GM19467 (cell line): ENCODE data around the gene ADAMTSL3.
"Not testable (repeated sequence)": the region's sequence is repeated elsewhere in the genome, so short reads cannot be mapped to it uniquely, and the experiment has no call there.

ENCODE experiments used
- ATAC-seq: cut with Tn5 transposase; IDR thresholded peaks from one replicate; pipeline ENCODE4 v1.9.1; 2021; ENCODE audit warnings: mild to moderate bottlenecking, moderate library complexity; ENCODE audit not compliant: unreplicated experiment

Gene ADAMTSL3

DNA sequence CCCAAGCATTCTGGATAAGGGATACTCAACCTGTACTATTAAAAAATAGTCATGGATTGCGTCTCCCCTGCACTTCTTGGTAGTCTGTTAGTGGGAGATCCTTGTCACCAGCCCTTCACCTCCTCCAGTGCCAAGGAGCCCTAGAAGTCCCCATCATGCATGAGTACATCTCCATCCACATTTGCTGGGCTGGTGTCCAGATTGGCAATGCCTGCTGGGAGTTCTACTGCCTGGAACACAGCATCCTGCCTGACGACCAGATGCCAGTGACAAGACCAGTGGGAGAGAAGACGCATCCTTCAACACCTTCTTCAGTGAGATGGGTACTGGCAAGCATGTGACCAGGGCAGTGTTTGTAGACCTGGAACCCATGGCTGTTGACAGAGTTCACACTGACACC, 85.7 kb downstream of the ADAMTSL3 start:
- no peak for ATAC-seq

DNA sequence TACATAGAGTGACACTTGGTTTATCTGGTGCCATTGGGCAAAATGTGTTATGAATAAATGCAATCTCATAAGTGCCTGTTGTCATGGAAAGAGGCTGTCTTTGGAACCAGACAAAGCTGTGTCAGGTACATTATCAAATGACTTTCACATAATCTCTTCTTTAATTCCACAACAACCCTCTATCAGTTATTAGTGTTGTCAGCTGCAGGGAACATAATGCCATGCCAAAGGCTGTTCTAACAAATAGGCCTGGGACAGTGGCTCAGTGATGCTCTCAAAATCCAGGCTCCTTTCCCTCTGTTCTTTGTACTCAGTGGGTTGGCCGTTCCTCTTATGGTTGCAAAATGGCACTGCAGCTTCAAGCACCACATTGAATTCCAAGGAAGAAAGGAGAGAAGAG, 91.8 kb downstream of the ADAMTSL3 start:
- ATAC-seq = no peak

GRCh38 chr15:83746231-83746630, 92.3 kb downstream of the ADAMTSL3 start:
- ATAC-seq = no peak

DNA sequence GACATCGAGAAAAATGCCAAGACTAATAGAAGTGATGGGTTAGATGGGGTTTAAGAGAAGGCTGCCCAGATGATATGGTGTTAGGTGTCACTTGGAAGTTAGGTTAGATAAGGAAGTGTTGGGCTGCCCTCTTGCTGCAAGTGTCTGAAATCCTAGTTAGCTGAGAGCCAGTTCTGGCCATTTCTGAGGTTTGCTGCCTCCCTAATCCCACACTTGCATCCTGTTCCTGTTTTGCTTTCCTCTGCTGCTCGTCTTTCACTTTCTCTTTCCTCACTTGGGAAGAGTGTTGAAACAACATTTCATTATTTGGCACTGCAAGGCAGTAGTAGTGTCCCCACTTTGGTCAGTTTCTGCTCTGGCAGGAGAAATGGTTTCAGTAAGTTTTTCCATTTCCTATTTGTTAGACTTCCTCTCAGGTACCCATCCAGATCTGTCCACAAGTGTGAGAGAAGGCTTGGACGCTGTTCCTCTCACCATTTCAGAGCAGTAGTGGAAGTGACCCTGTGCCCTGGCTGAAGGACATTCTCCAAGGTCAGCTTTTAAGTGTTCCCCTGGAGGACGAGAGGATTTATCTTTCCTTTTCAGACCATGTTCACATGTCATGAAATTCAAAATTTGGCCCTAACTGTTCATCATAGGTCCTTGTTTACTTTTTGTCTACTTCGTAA, 93.3 kb downstream of the ADAMTSL3 start:
- no peak for ATAC-seq

GRCh38 chr15:83747718-83748110, 93.8 kb downstream of the ADAMTSL3 start:
- ATAC-seq = no peak

DNA sequence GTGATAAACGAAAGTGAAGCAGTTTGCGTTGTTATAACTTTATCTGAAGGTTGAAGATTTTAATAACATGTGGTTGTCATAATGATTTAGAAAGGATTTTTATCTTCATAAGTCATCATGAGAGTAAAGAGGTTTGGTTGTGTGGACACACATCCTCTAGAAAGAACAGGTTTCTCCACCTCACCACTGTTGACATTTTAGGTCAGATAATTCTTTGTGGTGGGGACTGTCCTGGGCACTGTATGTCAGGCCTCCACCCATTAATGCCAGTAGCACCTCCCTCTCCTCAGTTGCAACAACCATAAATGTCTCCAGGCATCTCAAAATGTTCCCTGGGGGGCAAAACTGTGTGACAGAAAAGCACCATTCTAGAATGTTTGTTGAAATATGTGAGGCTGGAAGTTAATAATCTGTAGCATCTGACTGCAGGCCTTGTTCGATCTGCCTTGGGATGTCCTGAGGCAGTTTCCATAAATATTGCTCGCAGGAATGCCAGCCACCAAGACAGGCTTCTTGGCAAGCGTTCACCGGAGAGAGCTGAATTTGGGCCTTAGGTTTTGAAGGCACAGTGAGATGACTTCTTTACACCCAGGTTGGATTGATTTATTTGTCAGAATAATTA, 100.1 kb downstream of the ADAMTSL3 start:
- no peak for ATAC-seq

DNA sequence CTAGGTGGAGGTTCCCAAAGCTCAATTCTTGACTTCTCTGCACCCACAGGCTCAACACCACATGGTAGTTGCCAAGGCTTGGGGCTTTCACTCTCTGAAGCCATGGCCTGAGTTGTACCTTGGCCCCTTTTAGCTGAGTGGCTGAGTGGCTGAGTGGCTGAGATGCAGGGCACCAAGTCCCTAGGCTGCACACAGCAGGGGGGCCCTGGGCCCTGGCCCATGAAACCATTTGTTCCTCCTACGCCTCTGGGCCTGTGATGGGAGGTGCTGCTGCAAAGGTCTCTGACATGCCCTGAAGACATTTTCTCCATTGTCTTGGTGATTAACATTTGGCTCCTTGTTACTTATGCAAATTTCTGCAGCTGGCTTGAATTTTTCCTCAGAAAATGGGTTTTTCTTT, 103.4 kb downstream of the ADAMTSL3 start:
- not testable (repeated sequence) for ATAC-seq

DNA sequence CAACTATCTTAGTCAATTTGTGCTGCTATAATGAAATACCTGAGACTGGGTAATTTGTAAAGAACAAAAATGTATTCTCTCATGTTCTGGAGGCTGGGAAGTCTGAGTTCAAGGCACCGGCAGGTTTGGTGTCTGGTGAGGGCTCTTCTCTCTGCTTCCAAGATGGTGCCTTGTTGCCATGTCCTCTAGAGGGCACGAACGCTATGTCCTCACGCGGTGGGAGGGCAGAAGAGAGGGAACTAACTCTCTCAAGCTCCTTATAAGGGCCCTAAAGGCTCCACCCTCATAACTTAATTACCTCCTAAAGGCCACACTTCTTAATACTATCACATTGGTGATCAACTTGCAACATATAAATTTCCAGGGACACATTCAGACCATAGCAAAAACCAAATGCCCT, 108.4 kb downstream of the ADAMTSL3 start:
- ATAC-seq = no peak

GRCh38 chr15:83764201-83764838, 110.4 kb downstream of the ADAMTSL3 start:
- ATAC-seq = no peak

DNA sequence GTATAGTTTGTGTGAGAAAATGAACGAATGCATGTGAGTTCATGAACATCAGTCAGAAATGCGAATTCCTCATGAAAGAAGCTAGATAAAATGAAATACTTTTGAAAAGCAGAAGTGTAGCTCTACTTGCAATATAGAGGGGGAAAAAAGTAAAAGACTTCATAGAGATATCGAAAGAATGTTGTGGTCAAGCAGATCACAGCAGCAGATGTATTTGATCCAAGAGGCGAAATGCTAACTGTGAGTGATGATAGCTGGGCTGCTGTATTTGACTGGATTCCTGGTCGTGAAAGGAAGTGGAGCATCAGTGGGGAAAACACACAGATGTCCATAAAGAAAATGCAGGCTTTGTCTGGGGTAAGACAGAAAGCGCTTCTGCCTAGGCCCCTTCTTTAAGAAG, 112.4 kb downstream of the ADAMTSL3 start:
- no peak for ATAC-seq

DNA sequence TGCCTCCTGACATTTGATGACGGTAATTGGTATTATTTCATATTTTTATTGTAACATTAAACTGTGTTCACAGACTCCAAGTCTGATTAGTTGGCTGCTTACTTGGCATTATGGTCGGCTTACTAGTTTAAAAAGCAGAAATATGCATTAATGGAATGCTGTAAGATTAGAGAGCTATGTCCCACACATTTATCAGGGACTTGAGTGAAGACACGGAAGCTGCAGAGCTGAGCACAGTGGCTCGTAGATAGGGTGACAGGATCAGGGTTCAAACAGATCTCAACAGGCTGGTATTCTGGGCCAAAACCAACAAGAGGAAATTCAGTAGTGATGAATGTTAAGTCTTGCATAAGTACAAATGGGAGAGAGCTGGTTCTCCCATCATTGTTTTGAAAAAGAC, 113.8 kb downstream of the ADAMTSL3 start:
- ATAC-seq = no peak

GRCh38 chr15:83769411-83769999, 115.6 kb downstream of the ADAMTSL3 start:
- no peak for ATAC-seq

DNA sequence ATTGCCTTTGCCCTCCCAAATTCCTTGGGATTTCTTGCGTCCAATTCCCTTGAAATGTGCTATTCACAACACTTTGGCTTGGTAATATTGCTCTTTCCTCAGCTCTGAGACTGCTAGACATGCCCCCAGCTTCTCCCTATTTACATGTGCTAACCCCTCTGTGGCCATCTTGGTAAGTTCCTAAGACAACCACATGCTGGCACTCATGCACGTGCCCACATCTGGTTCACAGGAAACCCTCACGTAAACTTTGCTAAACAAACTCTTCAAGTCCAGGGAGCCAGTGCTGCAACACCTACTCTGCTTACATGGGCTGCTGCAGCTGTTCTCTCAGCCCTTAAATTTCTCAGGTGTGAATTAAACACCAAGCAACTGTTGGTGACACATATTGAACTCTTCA, 121.8 kb downstream of the ADAMTSL3 start:
- no peak for ATAC-seq

GRCh38 chr15:83776986-83777385, 123.1 kb downstream of the ADAMTSL3 start:
- no peak for ATAC-seq

DNA sequence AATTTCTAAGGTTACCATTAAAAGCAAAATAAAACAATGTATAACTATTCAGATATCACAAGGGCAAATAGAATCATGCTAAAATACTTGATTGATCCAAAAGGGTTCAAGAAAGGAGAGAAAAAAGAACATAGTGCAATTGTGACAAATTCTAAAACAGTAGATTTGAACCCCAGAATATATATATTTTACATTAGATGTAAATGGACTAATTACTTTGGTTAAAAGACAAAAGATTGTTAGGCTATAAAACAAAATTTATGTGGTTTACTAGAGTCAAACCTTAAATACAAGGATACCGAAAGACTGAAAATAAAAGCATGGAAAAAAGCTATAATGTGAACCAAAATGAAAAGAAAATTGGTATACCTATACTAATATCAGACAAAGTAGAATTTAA, 129.3 kb downstream of the ADAMTSL3 start:
- no peak for ATAC-seq

- no peak for ATAC-seq
Observed at GRCh38 chr15:83784975-83785374, 131.1 kb downstream of the ADAMTSL3 start.

DNA sequence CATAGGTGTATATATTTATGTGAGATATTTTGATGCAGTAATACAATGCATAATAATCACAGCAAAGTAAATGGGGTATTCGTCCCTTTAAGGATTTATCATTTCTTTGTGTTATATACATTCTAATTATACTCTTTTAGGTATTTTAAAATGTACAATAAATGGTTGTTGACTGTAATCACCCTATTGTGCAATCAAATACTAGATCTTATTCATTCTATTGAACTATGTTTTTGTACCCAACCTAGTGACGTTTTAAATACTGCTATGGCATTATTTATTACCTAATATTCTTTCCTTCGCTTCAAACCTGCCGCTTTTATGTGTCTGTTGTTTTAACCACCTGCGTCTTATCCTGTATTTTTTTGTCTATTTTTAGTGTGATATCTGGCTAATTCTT, 132.4 kb downstream of the ADAMTSL3 start:
- ATAC-seq = no peak

- no peak for ATAC-seq
Observed at GRCh38 chr15:83793069-83793468, 139.1 kb downstream of the ADAMTSL3 start.

GRCh38 chr15:83794209-83794608, 140.3 kb downstream of the ADAMTSL3 start:
- ATAC-seq = no peak

DNA sequence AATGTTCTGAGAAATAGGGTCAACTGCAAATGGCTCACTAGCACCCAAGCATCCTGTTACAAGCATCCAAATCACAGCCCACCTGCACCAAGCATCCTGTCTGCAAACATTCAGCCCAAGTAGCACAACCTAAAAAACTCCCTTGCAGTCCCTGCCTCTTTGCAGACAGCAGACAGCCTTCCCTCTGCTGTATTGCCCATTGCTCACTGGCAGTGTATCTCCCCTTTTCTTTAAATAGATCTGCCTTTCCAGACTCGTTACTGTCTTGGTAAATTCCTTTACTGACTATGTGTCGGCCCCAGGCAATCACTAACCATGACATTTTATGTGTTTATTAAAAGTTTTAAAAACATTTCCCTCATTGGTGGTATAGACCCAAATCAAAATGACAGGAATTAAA, 155.4 kb downstream of the ADAMTSL3 start:
- no peak for ATAC-seq

DNA sequence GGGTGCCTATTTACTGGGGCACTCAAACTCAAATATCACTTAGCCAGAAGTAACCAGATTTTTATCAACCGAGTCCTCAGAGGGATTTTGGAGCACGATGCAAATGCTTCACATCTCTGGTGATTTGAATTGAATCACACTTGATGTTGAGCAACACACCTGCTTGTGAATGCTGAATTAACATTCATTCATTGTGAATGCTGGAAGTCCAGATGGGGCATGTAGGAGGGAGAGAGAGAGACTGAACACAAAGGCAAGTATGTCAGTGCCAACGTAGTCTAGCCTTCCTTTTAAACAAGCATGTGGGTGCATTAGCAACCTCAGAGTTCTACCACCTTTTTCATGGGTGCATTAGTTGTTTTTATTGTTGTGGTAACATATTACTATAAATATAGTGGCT, 156.2 kb downstream of the ADAMTSL3 start:
- ATAC-seq = no peak

DNA sequence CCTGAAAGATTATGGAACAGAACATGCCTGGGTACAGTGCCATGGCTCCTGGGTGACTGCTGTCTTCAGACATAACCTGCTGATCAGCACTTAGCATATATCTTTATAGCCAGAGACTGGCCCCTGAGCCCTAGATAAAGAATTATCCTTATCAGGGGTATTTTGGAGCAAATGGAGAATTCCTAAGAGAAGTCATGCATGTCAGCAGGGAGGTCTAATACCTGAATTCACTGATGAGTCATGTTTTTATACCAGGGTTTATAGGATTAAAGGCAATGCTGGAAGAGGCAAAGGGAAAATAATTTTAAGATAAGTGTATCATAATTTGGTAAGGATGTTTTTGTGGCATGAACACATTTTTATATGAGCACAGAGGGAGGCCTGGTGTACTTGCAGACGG, 159.8 kb downstream of the ADAMTSL3 start:
- ATAC-seq = no peak
